C4-2B (cell line): Measurements from ENCODE around the gene SIAH1.

ENCODE experiments used
- H3K27ac ChIP-seq: fragments of 450-650 bp; 2 replicates; pipeline ENCODE4 v1.5.1; 2017
- CTCF ChIP-seq: fragments of 450-650 bp; conservative IDR thresholded peaks from 2 replicates; pipeline ENCODE4 v1.5.1; 2017; ENCODE audit warnings: mild to moderate bottlenecking
- ZFX ChIP-seq: fragments of 450-650 bp; IDR thresholded peaks from 2 replicates; pipeline ENCODE4 v1.6.1; 2017

Gene SIAH1

GRCh38 chr16:48352648-48353390 lies 32.4 kb downstream of the SIAH1 start:
- no peak overlapping the region for H3K27ac ChIP-seq
- no peak for TF ChIP-seq CTCF
- TF ChIP-seq ZFX: no peak

GRCh38 chr16:48350736-48351135 lies 34.5 kb downstream of the SIAH1 start:
- TF ChIP-seq CTCF (no peak), ZFX (no peak)
- no peak overlapping the region for H3K27ac ChIP-seq

GRCh38 chr16:48347980-48348379 lies 37.2 kb downstream of the SIAH1 start:
- no peak for TF ChIP-seq CTCF
- TF ChIP-seq ZFX: no peak
- H3K27ac ChIP-seq: no peak overlapping the region

GRCh38 chr16:48347191-48347865 lies 37.9 kb downstream of the SIAH1 start:
- TF ChIP-seq CTCF (no peak), ZFX (no peak)
- no peak overlapping the region for H3K27ac ChIP-seq

GRCh38 chr16:48342591-48342990 lies 42.6 kb downstream of the SIAH1 start:
- no peak overlapping the region for H3K27ac ChIP-seq
- no peak for TF ChIP-seq CTCF

GRCh38 chr16:48340054-48340453 lies 45.2 kb downstream of the SIAH1 start:
- H3K27ac ChIP-seq: no peak overlapping the region
- TF ChIP-seq CTCF (no peak), ZFX (no peak)

GRCh38 chr16:48335961-48336360 lies 49.3 kb downstream of the SIAH1 start:
- TF ChIP-seq CTCF (no peak), ZFX (no peak)
- no peak overlapping the region for H3K27ac ChIP-seq
